HepG2 (cell line): ENCODE data around the gene KCNJ14. TPM values are rescaled to one million over a fixed set of nuclear protein-coding genes. Genes with fewer than 3 reads are reported as not detected.

Experiments used
- BCL6 ChIP-seq: IDR thresholded peaks from 2 replicates; pipeline ENCODE4 v1.6.1; 2016; ENCODE audit warnings: missing genetic modification reagents, missing compliant biosample characterization
- DMTF1 ChIP-seq: sonication (generic); formaldehyde crosslinking; IDR thresholded peaks from 2 replicates; pipeline ENCODE4 v1.4.0; 2020; ENCODE audit warnings: mild to moderate bottlenecking, missing genetic modification reagents
- KIAA2018 ChIP-seq: sonication (generic); formaldehyde crosslinking; IDR thresholded peaks from 2 replicates; pipeline ENCODE4 v1.5.0; 2020; ENCODE audit warnings: mild to moderate bottlenecking, missing genetic modification reagents, borderline replicate concordance
- NONO ChIP-seq, 2 experiments: fragments of 450-650 bp in 1 of 2; sonication (generic) in 1 of 2; formaldehyde crosslinking in 1 of 2; IDR thresholded peaks in 1 of 2; conservative IDR thresholded peaks in 1 of 2; 2 replicates each; pipeline versions ENCODE4 v1.6.1 to v1.8.0; 2017 to 2022; ENCODE audit warnings: mild to moderate bottlenecking in 1 of 2, missing genetic modification reagents in 1 of 2, moderate library complexity in 1 of 2
- RFX1 ChIP-seq: fragments of 450-650 bp; IDR thresholded peaks from 2 replicates; pipeline ENCODE4 v1.6.1; 2017
- SIN3A ChIP-seq: IDR thresholded peaks from 2 replicates; pipeline ENCODE4 v1.6.1; 2011; ENCODE audit warnings: low read depth, mild to moderate bottlenecking, control low read depth, low read length, borderline replicate concordance
- SKI ChIP-seq: fragments of 450-650 bp; IDR thresholded peaks from one replicate; pipeline ENCODE4 v1.6.1; 2018; ENCODE audit warnings: mild to moderate bottlenecking; ENCODE audit not compliant: partially characterized antibody
- ZBTB25 ChIP-seq: IDR thresholded peaks from 2 replicates; pipeline ENCODE4 v1.6.1; 2018; ENCODE audit warnings: missing genetic modification reagents
- ZNF10 ChIP-seq: sonication (generic); formaldehyde crosslinking; IDR thresholded peaks from 2 replicates; pipeline ENCODE4 v1.4.0; 2020; ENCODE audit warnings: mild to moderate bottlenecking, low read depth, missing genetic modification reagents, borderline replicate concordance
- ZNF20 ChIP-seq: sonication (generic); formaldehyde crosslinking; IDR thresholded peaks from 2 replicates; pipeline ENCODE4 v1.4.0; 2020; ENCODE audit warnings: mild to moderate bottlenecking, moderate library complexity, missing genetic modification reagents
- ZNF616 ChIP-seq: sonication (generic); formaldehyde crosslinking; IDR thresholded peaks from 2 replicates; pipeline ENCODE4 v1.5.0; 2020; ENCODE audit warnings: low read depth, mild to moderate bottlenecking, missing genetic modification reagents
- ZNF7 ChIP-seq: IDR thresholded peaks from 2 replicates; pipeline ENCODE4 v1.6.1; 2016; ENCODE audit warnings: missing biosample characterization, missing genetic modification reagents
- ZNF773 ChIP-seq: sonication (generic); formaldehyde crosslinking; IDR thresholded peaks from 2 replicates; pipeline ENCODE4 v1.4.0; 2020; ENCODE audit warnings: missing genetic modification reagents, borderline replicate concordance
- ZXDC ChIP-seq: sonication (generic); formaldehyde crosslinking; IDR thresholded peaks from 2 replicates; pipeline ENCODE4 v1.5.0; 2020; ENCODE audit warnings: mild to moderate bottlenecking, missing genetic modification reagents
- polyA plus RNA-seq, 8 experiments: library from polyadenylated mRNA; depleted of rRNA in 3 of 8; stranded (reverse) in 7 of 8; unstranded in 1 of 8; fragments of >200 nt; fragmentation: Illumina TruSeq in 4 of 8; extraction: Trizol in 4 of 8; gene quantifications; 2 replicates each; pipeline versions ENCODE4 v1.2.1 to v1.2.3, GENCODE V29; 2011 to 2016; ENCODE audit warnings: low read depth in 4 of 8, missing spikeins in 1 of 8, mixed read lengths in 1 of 8; ENCODE audit not compliant: insufficient read depth in 1 of 8
- total RNA-seq, 5 experiments: library from RNA; depleted of rRNA; stranded (reverse); fragments of >200 nt; fragmentation: Illumina TruSeq; extraction: Trizol; gene quantifications; 2 replicates each; pipeline ENCODE4 v1.2.3, GENCODE V29; 2016; ENCODE audit warnings: low read depth in 1 of 5

Gene KCNJ14
- total and polyA plus RNA-seq, 2 of the 13 experiments (the other 11 are each of a cell fraction or from before 2014, with no cell fraction given) = 0.20 to 0.51 TPM

GRCh38 chr19:48417421-48417820, 38.0 kb upstream of the KCNJ14 start (continued):
- TF ChIP-seq BCL6 (CRISPR knock-in tag) (no peak), DMTF1 (no peak), ZNF10 (no peak), ZNF773 (CRISPR knock-in tag) (no peak), ZNF7 (CRISPR knock-in tag) (no peak), SIN3A (0 out of 2 replicates have a peak, but pooled peaks have one; percentile 38), RFX1 (no peak), KIAA2018 (CRISPR knock-in tag) (no peak), ZNF20 (CRISPR knock-in tag) (no peak), NONO (IDR thresholded peaks at IDR 0.05) (no peak), NONO (CRISPR knock-in tag; conservative IDR thresholded peaks at IDR 0.05) (no peak), SKI (no peak), ZNF616 (CRISPR knock-in tag) (no peak), ZBTB25 (CRISPR knock-in tag) (no peak), ZXDC (CRISPR knock-in tag) (no peak)
